AG10803 (cell line): ENCODE data around the gene HK1.
A peak's percentile ranks its signal among the peaks of the same experiment; 100 is the strongest.
"Not testable (repeated sequence)": the region's sequence is repeated elsewhere in the genome, so short reads cannot be mapped to it uniquely, and the experiment has no call there.

ENCODE experiments used
- DNase-seq: peaks from one replicate; pipeline ENCODE4 v3.0.0; 2010; ENCODE audit warnings: low read depth
- H3K4me3 ChIP-seq: 2 replicates; pipeline ENCODE4 v1.5.1; 2011; ENCODE audit warnings: mild to moderate bottlenecking, low read length, control low read depth
- TF ChIP-seq, protein P1 (sequence below): conservative IDR thresholded peaks from 2 replicates; pipeline ENCODE4 v1.5.1; 2011; ENCODE audit warnings: mild to moderate bottlenecking, low read length, control low read depth, inconsistent platforms

The HK1 gene

DNA sequence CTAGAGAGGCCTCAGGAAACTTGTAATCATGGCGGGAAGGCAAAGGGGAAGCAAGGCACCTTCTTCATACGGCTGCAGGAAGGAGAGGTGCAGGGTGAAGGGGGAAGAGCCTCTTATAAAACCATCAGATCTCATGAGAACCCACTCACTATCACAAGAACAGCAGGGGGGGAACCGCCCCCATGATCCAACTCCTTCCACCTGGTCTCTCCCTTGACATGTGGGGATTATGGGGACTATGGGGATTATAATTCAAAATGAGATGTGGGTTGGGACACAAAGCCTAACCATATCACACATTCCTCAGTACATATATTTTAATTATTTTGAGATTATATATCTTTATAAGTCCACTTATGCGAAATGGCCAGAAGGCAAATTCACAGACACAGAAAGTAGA lies 8.9 kb downstream of the HK1 start:
- H3K4me3 ChIP-seq, result no peak overlapping the region
- no peak for DNase-seq
- TF ChIP-seq, protein P1, sequence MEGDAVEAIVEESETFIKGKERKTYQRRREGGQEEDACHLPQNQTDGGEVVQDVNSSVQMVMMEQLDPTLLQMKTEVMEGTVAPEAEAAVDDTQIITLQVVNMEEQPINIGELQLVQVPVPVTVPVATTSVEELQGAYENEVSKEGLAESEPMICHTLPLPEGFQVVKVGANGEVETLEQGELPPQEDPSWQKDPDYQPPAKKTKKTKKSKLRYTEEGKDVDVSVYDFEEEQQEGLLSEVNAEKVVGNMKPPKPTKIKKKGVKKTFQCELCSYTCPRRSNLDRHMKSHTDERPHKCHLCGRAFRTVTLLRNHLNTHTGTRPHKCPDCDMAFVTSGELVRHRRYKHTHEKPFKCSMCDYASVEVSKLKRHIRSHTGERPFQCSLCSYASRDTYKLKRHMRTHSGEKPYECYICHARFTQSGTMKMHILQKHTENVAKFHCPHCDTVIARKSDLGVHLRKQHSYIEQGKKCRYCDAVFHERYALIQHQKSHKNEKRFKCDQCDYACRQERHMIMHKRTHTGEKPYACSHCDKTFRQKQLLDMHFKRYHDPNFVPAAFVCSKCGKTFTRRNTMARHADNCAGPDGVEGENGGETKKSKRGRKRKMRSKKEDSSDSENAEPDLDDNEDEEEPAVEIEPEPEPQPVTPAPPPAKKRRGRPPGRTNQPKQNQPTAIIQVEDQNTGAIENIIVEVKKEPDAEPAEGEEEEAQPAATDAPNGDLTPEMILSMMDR, result no peak

DNA sequence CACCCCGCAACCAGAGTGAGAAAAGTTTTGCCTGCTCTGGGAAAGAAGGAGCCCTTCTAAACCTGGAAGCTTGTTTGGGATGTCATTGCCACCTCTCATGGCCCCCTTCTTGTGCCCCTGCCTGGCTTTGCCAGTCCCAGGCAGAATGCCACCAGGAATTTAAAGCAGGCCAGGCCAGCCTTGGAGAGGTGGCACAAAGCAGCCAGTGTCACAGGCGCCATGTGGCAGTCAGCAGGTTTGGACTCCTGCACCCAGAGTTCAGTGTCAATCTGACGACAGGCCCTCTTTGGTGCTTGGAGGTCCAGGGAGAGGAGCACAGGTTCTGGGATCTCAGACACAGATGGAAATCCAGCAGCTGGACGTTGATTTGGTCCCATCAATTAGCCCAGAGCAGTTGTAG lies 12.7 kb downstream of the HK1 start:
- no peak for DNase-seq
- TF ChIP-seq, protein P1, result no peak

DNA sequence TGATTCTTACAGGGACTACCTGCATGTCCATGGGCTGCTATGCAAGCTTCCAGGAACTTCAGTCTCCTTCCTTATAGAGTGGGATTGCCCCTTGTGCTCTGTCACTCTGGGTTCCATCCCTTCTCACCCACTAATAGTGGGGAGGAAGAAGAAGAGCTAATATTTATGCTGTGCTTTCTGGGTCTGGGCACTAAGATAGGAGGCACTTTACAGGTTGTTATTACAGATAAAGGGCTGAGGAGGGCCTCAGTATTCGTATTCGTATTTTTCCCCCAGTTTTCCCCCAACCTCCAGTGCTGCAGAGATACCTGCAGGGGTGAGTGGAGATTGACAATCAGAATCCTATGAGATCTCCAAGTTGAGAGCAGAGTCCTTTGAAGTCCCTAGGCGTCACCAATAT lies 14.2 kb downstream of the HK1 start:
- no peak for DNase-seq
- H3K4me3 ChIP-seq, result no peak overlapping the region
- TF ChIP-seq, protein P1, result no peak

More for the DNA sequence above, 12.7 kb downstream of the HK1 start:
- H3K4me3 ChIP-seq, result no peak overlapping the region

DNA sequence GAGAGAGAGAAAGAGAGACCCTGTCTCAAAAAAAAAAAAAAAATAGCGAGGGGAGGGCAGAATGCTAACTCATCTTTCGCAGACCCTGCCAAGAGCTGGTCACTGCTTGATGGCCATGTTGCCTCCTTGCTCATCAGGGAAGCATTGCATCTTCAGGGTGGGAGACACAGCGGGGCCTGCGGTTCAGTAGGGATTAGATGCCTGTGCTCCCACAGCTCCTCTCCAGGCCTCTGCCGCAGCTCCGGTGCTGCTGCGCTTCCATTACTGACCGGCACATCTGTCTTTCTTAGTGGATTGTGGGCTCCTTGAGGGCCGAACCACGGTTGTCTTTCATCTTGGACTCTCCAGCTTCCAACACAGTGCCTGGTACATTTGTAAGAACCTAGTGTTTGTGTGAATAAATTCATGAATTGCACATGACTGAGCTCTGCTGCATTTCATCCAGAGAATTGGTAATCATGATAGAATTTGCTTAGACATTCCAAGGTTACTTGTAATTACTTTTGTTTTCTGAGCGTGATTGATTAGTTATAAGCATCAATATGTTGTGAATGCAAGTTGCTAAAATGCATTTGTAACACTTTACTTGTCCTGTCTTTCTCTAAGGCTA lies 16.8 kb downstream of the HK1 start:
- peak; percentile 13 for DNase-seq
- H3K4me3 ChIP-seq, result no peak overlapping the region
- TF ChIP-seq, protein P1, result no peak

DNA sequence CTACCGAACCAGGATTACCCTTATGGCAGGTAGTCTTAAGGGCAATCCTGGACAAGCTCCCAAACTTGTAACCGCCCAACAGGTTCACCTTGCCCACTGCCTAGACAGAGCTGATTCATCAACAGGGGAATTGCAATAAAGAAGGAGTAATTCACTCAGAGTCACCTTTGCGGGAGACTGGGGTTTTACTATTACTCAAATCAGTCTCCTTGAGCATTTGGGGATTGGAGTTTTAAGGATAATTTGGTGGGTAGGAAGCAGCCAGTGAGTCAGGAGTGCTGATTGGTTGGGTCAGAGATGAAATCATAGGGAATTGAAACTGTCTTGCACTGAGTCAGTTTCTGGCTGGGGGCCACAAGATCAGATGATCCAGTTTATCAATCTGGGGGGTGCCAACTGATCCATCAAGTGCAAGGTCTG lies 25.3 kb downstream of the HK1 start:
- H3K4me3 ChIP-seq, result no peak overlapping the region
- DNase-seq, result no peak
- TF ChIP-seq, protein P1, result no peak

DNA sequence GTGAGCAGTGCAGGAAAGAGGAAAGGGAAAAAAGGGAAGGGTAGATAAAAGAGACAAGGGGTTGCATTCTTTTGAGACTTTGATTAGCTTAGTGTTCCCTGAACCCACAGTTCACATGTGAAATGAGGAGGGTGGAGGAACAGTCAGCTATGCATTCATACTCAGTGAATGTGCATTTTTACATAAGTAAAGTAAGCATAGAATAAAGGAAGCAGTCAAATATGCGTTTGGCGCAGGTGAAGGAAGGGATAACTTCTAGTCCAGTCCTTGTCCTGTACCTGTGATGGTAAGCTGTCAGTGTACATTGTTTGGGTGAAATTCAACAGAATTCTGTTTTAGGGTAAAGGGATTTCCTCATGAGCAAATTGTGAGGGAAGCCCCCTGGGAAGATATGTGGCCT lies 28.1 kb downstream of the HK1 start:
- TF ChIP-seq, protein P1, result no peak
- no peak for DNase-seq
- no peak overlapping the region for H3K4me3 ChIP-seq

DNA sequence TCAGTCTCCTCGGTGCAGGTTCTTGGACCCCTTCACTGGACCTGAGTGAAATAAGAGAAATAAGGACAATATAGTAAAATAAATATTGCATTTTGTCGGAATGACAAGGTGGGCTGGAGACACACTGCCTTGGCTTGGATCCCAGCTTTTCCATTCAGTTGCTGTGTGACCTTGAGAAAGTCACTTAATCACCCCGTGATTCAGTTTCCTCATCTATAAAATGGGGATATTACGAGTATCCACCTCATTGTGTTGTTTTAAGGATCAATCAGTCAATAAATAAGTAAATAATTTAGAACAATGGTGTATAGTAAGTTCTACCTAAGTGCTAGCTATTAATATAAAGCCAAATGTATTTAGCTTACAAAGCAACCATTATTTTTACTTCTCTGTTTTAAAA lies 29.1 kb downstream of the HK1 start:
- H3K4me3 ChIP-seq, result no peak overlapping the region
- DNase-seq, result no peak
- TF ChIP-seq, protein P1, result no peak

DNA sequence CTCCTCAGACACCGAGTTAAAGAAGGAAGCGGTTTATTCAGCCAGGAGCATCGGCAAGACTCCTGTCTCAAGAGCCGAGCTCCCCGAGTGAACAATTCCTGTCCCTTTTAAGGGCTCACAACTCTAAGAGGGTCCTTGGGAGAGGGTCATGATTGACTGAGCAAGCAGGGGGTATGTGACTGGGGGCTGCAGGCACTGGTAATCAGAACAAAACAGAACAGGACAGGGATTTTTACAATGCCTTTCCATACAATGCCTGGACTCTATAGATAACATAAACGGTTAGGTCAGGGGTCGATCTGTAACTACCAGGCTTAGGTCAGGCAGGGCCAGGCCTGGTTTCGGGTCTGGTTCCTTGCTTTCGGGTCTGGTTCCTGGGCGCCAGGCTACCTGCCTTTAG lies 30.0 kb downstream of the HK1 start:
- not testable (repeated sequence) for DNase-seq, H3K4me3 ChIP-seq
